Hepatocyte (in vitro differentiated cells): ENCODE data around the gene TRHDE. TPM values are rescaled to one million over a fixed set of nuclear protein-coding genes. Genes with fewer than 3 reads are reported as not detected.

Experiments used
- DNase-seq: peaks from one replicate; pipeline ENCODE4 v3.0.0-alpha.2; 2016; ENCODE audit warnings: low spot score
- H2AFZ ChIP-seq: fragments of 200-600 bp; sonication (generic); 2 replicates; pipeline ENCODE4 v1.6.0; 2016; ENCODE audit warnings: antibody characterized with exemption, mild to moderate bottlenecking
- H3K27ac ChIP-seq: fragments of 200-600 bp; sonication (generic); 2 replicates; pipeline ENCODE4 v1.5.1; 2016; ENCODE audit warnings: mild to moderate bottlenecking
- H3K27me3 ChIP-seq: fragments of 200-600 bp; sonication (generic); 2 replicates; pipeline ENCODE4 v1.6.1; 2016
- H3K36me3 ChIP-seq: fragments of 200-600 bp; sonication (generic); replicated peaks from 2 replicates; pipeline ENCODE4 v1.5.1; 2016; ENCODE audit warnings: low read depth; ENCODE audit not compliant: insufficient read depth
- H3K4me1 ChIP-seq: fragments of 200-600 bp; sonication (generic); 2 replicates; pipeline ENCODE4 v1.5.1; 2016; ENCODE audit warnings: mild to moderate bottlenecking, moderate library complexity; ENCODE audit not compliant: insufficient read depth
- H3K4me2 ChIP-seq: fragments of 200-600 bp; sonication (generic); 2 replicates; pipeline ENCODE4 v1.6.0; 2016
- H3K4me3 ChIP-seq: fragments of 200-600 bp; sonication (generic); 2 replicates; pipeline ENCODE4 v1.5.1; 2016; ENCODE audit warnings: mild to moderate bottlenecking
- H3K79me2 ChIP-seq: fragments of 200-600 bp; sonication (generic); 2 replicates; pipeline ENCODE4 v1.6.0; 2017; ENCODE audit warnings: mild to moderate bottlenecking
- H3K9me2 ChIP-seq: fragments of 200-600 bp; sonication (generic); replicated peaks from 2 replicates; pipeline ENCODE4 v1.6.0; 2017; ENCODE audit warnings: mild to moderate bottlenecking; ENCODE audit not compliant: insufficient read depth
- H3K9me3 ChIP-seq: fragments of 200-600 bp; sonication (generic); 2 replicates; pipeline ENCODE4 v1.5.1; 2016; ENCODE audit warnings: low read depth, mild to moderate bottlenecking
- H4K20me1 ChIP-seq: fragments of 200-600 bp; sonication (generic); 2 replicates; pipeline ENCODE4 v1.6.0; 2016; ENCODE audit warnings: mild to moderate bottlenecking; ENCODE audit not compliant: insufficient read depth, poor library complexity, severe bottlenecking
- EZH2 ChIP-seq: fragments of 200-600 bp; sonication (generic); IDR thresholded peaks from 2 replicates; pipeline ENCODE4 v1.6.1; 2016; ENCODE audit warnings: antibody characterized with exemption, mild to moderate bottlenecking, borderline replicate concordance
- EZH2phosphoT487 ChIP-seq: fragments of 200-600 bp; sonication (generic); IDR thresholded peaks from one replicate; pipeline ENCODE4 v1.6.1; 2018; ENCODE audit warnings: antibody characterized with exemption, mild to moderate bottlenecking, low read depth, moderate library complexity; ENCODE audit not compliant: unreplicated experiment, severe bottlenecking
- WGBS: methylation state at CpG from one replicate; pipeline ENCODE4 v1.1.6; 2016; ENCODE audit warnings: low lambda C conversion rate; ENCODE audit errors: missing lambda C conversion rate; 5-methylcytosine and 5-hydroxymethylcytosine counted together
- polyA plus RNA-seq: library from polyadenylated mRNA; unstranded; fragments of >200 nt; fragmentation: Nextera tagmentation; extraction: Ambion mirVana; gene quantifications from 2 replicates; pipeline ENCODE4 v1.2.1, GENCODE V29; 2016
- total RNA-seq: library from RNA; depleted of rRNA; stranded (reverse); fragments of >200 nt; gene quantifications from 2 replicates; pipeline ENCODE4 v1.2.3, GENCODE V29; 2014
- TF ChIP-seq, protein P1 (sequence below): fragments of 200-600 bp; sonication (generic); IDR thresholded peaks from 2 replicates; pipeline ENCODE4 v1.5.1; 2016; ENCODE audit warnings: antibody characterized with exemption, mild to moderate bottlenecking; ENCODE audit not compliant: poor library complexity

Gene TRHDE
- total and polyA plus RNA-seq, 2 experiments from 2014 or later, result 1.3 to 5.0 TPM

DNA sequence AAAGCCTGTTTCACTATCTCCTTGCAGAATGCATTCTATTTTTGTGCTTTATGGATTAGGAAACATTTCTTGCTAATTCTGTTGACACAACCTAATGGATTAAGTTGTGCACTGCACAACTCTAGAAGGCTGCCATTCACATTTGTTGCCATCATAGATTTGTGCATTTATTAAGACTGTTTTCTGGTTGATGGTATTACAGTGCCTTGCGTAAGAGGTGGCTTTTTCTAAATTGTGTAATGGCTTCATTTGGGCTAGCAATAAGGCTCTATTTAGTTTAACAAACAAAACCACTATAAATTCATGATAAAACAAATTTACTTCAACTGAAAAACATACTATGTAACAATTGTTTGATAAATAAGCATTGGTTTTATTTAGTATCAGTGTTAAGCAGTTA is 175.9 kb downstream of the TRHDE start:
- no peak overlapping the region for H3K4me2 ChIP-seq
- no peaks in the 10 kb centered on the region for H3K9me2 ChIP-seq
- TF ChIP-seq, protein P1, sequence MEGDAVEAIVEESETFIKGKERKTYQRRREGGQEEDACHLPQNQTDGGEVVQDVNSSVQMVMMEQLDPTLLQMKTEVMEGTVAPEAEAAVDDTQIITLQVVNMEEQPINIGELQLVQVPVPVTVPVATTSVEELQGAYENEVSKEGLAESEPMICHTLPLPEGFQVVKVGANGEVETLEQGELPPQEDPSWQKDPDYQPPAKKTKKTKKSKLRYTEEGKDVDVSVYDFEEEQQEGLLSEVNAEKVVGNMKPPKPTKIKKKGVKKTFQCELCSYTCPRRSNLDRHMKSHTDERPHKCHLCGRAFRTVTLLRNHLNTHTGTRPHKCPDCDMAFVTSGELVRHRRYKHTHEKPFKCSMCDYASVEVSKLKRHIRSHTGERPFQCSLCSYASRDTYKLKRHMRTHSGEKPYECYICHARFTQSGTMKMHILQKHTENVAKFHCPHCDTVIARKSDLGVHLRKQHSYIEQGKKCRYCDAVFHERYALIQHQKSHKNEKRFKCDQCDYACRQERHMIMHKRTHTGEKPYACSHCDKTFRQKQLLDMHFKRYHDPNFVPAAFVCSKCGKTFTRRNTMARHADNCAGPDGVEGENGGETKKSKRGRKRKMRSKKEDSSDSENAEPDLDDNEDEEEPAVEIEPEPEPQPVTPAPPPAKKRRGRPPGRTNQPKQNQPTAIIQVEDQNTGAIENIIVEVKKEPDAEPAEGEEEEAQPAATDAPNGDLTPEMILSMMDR, result no peak
- TF ChIP-seq EZH2 (no peak), EZH2phosphoT487 (no peak)
- no peaks in the 10 kb centered on the region for H3K27me3 ChIP-seq
- 91% methylated on average over 1 of the region's 1 CpG for WGBS
- no peak overlapping the region for H2AFZ ChIP-seq
- H3K4me1 ChIP-seq, result no peaks in the 10 kb centered on the region
- H3K79me2 ChIP-seq, result no peaks in the 10 kb centered on the region
- no peaks in the 10 kb centered on the region for H3K36me3 ChIP-seq
- no peak for DNase-seq
- H3K4me3 ChIP-seq, result no peak overlapping the region
- H3K27ac ChIP-seq, result no peak overlapping the region
- H3K9me3 ChIP-seq, result no peaks in the 10 kb centered on the region
- no peaks in the 10 kb centered on the region for H4K20me1 ChIP-seq

- Histone ChIP-seq H3K9me2 (no peaks in the 10 kb centered on the region), H3K4me1 (no peaks in the 10 kb centered on the region), H3K79me2 (no peaks in the 10 kb centered on the region), H2AFZ (no peak overlapping the region), H3K9me3 (no peaks in the 10 kb centered on the region), H3K36me3 (no peaks in the 10 kb centered on the region), H3K4me2 (no peak overlapping the region), H3K4me3 (no peak overlapping the region), H4K20me1 (no peaks in the 10 kb centered on the region), H3K27me3 (no peaks in the 10 kb centered on the region), H3K27ac (no peak overlapping the region)
- TF ChIP-seq EZH2phosphoT487 (no peak), EZH2 (no peak)
- TF ChIP-seq, protein P1, result no peak
- DNase-seq, result no peak
- WGBS, result 68% methylated on average over 2 of the region's 2 CpGs
Measured at GRCh38 chr12:72448805-72449204, 176.6 kb downstream of the TRHDE start.

- TF ChIP-seq EZH2phosphoT487, result no peak
- TF ChIP-seq, protein P1, result no peak
- no peak for TF ChIP-seq EZH2
- H3K4me2 ChIP-seq, result no peak overlapping the region
- H2AFZ ChIP-seq, result no peak overlapping the region
- H3K9me3 ChIP-seq, result no peaks in the 10 kb centered on the region
- H3K36me3 ChIP-seq, result no peaks in the 10 kb centered on the region
- no peaks in the 10 kb centered on the region for H3K4me1 ChIP-seq
- no peak overlapping the region for H3K27ac ChIP-seq
- no peak overlapping the region for H3K4me3 ChIP-seq
- no peaks in the 10 kb centered on the region for H3K9me2 ChIP-seq
- H4K20me1 ChIP-seq, result no peaks in the 10 kb centered on the region
- H3K27me3 ChIP-seq, result no peaks in the 10 kb centered on the region
- DNase-seq, result no peak
- H3K79me2 ChIP-seq, result no peaks in the 10 kb centered on the region
Measured at GRCh38 chr12:72453066-72453465, 180.9 kb downstream of the TRHDE start.

GRCh38 chr12:72453550-72453949 is 181.4 kb downstream of the TRHDE start:
- WGBS, result 82% methylated on average over 2 of the region's 2 CpGs
- Histone ChIP-seq H4K20me1 (no peaks in the 10 kb centered on the region), H2AFZ (no peak overlapping the region), H3K27me3 (no peaks in the 10 kb centered on the region), H3K4me3 (no peak overlapping the region), H3K9me2 (no peaks in the 10 kb centered on the region), H3K36me3 (no peaks in the 10 kb centered on the region), H3K4me1 (no peaks in the 10 kb centered on the region), H3K79me2 (no peaks in the 10 kb centered on the region), H3K9me3 (no peaks in the 10 kb centered on the region), H3K27ac (no peak overlapping the region), H3K4me2 (no peak overlapping the region)
- DNase-seq, result no peak
- TF ChIP-seq EZH2phosphoT487, result no peak
- no peak for TF ChIP-seq EZH2
